HFF-Myc (cell line): ENCODE results near the gene MAD2L2.

ENCODE experiments used
- DNase-seq: peaks from one replicate; pipeline ENCODE4 v3.0.0-alpha.2; 2011; ENCODE audit warnings: low read depth; ENCODE audit errors: extremely low read depth
- H3K4me3 ChIP-seq: replicated peaks from 2 replicates; pipeline ENCODE4 v1.5.1; 2011; ENCODE audit warnings: low read depth, mild to moderate bottlenecking, control low read depth, low read length
- CTCF ChIP-seq: IDR thresholded peaks from 2 replicates; pipeline ENCODE4 v1.5.1; 2012; ENCODE audit warnings: mild to moderate bottlenecking, low read depth, low read length, control low read depth; ENCODE audit errors: missing control alignments

MAD2L2 gene

GRCh38 chr1:11693024-11693590 is 12.2 kb upstream of the MAD2L2 start:
- peak; percentile 52 for DNase-seq
- no peak for TF ChIP-seq CTCF
- no peak overlapping the region for H3K4me3 ChIP-seq

DNA sequence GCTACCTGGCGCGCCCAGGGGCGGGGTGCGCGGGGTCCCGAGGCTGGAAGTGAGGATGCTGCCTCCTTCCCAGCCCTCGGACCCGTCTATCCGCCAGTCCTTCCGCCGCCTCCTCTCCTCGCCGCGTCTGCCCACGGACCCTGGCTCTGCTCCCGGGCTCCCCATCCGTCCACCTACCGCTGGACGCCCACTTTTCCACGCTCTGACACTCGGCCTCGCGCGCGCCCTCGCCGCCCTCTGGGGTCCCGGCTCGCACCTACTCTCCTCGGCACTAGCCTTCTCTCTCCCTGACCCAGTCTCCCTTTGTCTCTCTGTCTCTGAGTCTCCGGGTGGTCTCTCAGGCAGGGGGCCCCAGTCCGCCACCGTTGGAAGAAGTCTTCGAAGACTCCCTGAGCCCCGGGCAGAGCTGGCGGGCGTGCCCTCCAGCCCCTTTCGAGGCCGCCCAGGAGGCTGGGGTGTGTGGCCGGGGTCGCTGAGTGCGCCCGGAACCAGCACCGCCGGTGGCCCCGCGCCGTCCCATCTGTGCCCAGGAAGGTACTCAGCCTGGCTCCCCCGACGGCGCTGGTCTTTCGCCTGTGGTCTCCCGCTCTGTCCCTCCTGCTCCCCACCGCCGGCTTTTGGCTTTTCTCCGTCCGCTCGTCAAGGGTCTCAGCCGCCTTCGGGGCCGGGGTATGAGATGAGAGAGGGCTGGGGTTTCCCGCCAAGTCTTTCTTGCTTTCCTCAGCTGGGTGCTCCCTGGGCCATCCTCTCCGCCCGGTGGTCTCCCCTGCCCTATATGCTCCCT is 11.2 kb upstream of the MAD2L2 start:
- TF ChIP-seq CTCF, result no peak
- H3K4me3 ChIP-seq, result no peak overlapping the region
- DNase-seq, result no peak

- no peak for TF ChIP-seq CTCF
- DNase-seq, result no peak
- H3K4me3 ChIP-seq, result 0 out of 2 replicates have a peak within 1 kb of the TSS, but pooled peaks have one; percentile 9
These were observed 10.5 kb upstream of the MAD2L2 start, which contains the start of gene DRAXIN for GRCh38 chr1:11691302-11691914. DRAXIN (plus strand) TSS chr1:11691710; CDS start chr1:11706259, 14,549 bp downstream.

DNA sequence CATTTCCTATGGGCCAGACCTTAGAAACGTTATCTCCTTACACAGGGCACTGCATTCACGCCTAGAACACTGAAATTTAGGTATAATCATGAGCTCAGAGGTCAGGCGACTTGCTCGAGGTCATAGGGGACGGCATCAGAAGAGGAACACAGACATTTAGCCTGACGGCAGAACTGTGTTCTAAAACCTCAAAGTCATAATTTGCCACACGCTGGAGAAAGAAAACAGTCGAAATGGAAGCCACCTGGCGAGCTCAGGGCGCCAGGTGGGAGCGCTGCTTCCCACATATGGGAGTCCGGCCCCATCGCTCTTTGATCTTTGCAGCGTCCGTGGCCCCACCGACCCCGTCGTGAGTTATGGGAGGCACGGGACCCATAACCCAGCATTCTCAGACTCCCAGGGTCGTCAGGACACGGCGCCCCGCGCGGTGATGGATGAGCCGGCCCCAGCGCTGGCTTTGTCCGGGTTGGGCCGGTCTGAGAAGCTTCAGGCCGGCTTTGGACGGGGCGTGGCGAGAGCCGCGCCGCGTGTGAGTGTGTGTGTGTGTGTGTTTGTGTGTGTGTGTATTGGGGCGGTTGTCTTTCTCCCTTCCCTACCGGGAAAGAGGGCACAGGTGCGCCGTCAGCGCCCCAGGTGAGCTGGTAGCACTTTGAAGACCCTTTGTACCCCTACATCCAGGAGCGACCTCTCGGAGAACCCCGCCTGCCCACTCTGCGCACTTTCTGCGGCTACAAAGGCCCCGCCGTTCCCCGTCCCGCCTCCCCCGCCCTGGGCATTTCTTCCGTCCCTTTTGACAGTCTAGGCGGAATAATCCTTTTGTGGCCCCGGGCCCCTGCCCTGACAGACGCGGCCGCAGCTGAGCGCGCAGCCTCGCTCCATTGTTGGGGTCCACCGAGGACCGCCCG is 9.7 kb upstream of the MAD2L2 start:
- H3K4me3 ChIP-seq, result 0 out of 2 replicates have a peak overlapping the region, but pooled peaks have one; percentile 9
- TF ChIP-seq CTCF, result no peak
- DNase-seq, result no peak

DNA sequence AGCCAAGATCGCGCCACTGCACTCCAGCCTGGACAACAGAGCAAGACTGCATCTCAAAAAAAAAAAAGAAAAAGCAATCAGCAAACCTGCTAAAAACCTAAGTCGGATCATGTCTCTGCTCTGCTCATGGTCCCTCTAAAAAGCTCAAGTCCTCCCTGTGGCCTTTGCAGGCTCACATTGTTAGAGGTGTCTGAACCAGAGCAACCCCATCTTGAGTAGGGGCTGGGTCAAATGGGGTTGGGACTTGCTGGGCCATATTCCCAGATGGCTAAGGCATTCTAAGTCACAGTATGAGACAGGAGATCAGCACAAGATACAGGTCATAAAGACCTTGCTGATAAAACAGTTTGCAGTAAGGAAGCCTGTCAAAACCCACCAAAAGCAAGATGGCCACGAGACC is 7.6 kb upstream of the MAD2L2 start:
- no peak for DNase-seq
- no peak overlapping the region for H3K4me3 ChIP-seq
- no peak for TF ChIP-seq CTCF

DNA sequence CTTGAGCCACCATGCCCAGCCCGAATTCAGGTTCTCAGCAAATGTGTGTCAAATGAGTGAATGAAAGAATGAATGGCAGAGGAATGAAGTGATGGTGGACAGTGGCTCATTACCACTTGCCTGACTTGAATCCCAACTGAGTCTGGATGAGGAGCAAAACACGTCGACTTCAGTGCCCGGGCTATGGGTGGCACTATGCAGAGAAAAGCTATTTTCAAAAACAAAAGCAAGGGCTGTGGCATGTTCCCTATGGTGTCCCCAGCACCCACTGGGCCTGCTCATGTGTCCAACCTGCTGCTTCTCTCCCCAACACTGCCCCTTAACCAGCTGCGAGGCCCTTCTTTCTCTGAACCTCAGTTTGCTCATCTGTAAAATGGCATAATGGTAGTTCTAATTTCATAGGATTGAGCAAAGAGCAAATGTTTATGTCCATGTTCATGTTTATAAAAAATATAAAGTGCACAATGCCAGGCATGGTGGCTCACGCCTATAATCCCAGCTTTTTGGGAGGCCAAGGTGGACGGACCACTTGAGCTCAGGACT is 4.3 kb upstream of the MAD2L2 start:
- no peak for DNase-seq
- H3K4me3 ChIP-seq, result no peak overlapping the region
- TF ChIP-seq CTCF, result no peak
